GM21367 (cell line): Measurements from ENCODE around the gene EMILIN1.
A peak's percentile ranks its signal among the peaks of the same experiment; 100 is the strongest.

ENCODE experiments used
- ATAC-seq: cut with Tn5 transposase; IDR thresholded peaks from one replicate; pipeline ENCODE4 v1.9.1; 2021; ENCODE audit not compliant: unreplicated experiment

Gene EMILIN1

GRCh38 chr2:27078267-27079194 is at the start of gene EMILIN1:
Gene EMILIN1, plus strand, starts transcription at chr2:27078615. Its CDS starts 451 bp downstream, at chr2:27079066.
- no peak for ATAC-seq

- no peak for ATAC-seq
Observed at GRCh38 chr2:27029051-27029450, 49.4 kb upstream of the EMILIN1 start.

GRCh38 chr2:27032495-27033252 is 45.7 kb upstream of the EMILIN1 start, which contains the start of gene TMEM214:
Gene TMEM214, plus strand, starts transcription at chr2:27032965. Its CDS starts 51 bp downstream, at chr2:27033016.
- peak; percentile 82 for ATAC-seq

GRCh38 chr2:27033253-27033852 is 45.1 kb upstream of the EMILIN1 start:
- no peak for ATAC-seq

- no peak for ATAC-seq
Observed at GRCh38 chr2:27038012-27038411, 40.4 kb upstream of the EMILIN1 start.

GRCh38 chr2:27038631-27039339 is 39.6 kb upstream of the EMILIN1 start:
- no peak for ATAC-seq

GRCh38 chr2:27039426-27039825 is 39.0 kb upstream of the EMILIN1 start:
- ATAC-seq: no peak

GRCh38 chr2:27039871-27040270 is 38.5 kb upstream of the EMILIN1 start:
- ATAC-seq: no peak

GRCh38 chr2:27040282-27040681 is 38.1 kb upstream of the EMILIN1 start:
- no peak for ATAC-seq

- no peak for ATAC-seq
Observed at GRCh38 chr2:27041752-27042151, 36.7 kb upstream of the EMILIN1 start.

- peak; percentile 67 for ATAC-seq
Observed at GRCh38 chr2:27042159-27042661, 36.2 kb upstream of the EMILIN1 start.

- no peak for ATAC-seq
Observed at GRCh38 chr2:27042985-27043634, 35.3 kb upstream of the EMILIN1 start.

GRCh38 chr2:27049422-27050280 is 28.8 kb upstream of the EMILIN1 start:
- ATAC-seq: no peak

- peak; percentile 46 for ATAC-seq
Observed at GRCh38 chr2:27050281-27050995, 28.0 kb upstream of the EMILIN1 start.

- peak; percentile 64 for ATAC-seq
Observed at GRCh38 chr2:27050996-27051901, 27.2 kb upstream of the EMILIN1 start, which contains the start of gene AGBL5. Gene AGBL5, plus strand, starts transcription at chr2:27051668. Its CDS starts 1,291 bp downstream, at chr2:27052959.

- peak; percentile 3 for ATAC-seq
Observed at GRCh38 chr2:27051902-27052645, 26.3 kb upstream of the EMILIN1 start.

GRCh38 chr2:27053321-27053720 is 25.1 kb upstream of the EMILIN1 start:
- ATAC-seq: no peak
